Bone marrow (tissue), 2 donors: ENCODE results near the gene IPO13.
A peak's percentile ranks its signal among the peaks of the same experiment; 100 is the strongest.

Experiments used
- DNase-seq, 2 donors: peaks; one replicate each; lab custom pipeline; 2025; lab: John Stamatoyannopoulos, UW

The IPO13 gene

DNA sequence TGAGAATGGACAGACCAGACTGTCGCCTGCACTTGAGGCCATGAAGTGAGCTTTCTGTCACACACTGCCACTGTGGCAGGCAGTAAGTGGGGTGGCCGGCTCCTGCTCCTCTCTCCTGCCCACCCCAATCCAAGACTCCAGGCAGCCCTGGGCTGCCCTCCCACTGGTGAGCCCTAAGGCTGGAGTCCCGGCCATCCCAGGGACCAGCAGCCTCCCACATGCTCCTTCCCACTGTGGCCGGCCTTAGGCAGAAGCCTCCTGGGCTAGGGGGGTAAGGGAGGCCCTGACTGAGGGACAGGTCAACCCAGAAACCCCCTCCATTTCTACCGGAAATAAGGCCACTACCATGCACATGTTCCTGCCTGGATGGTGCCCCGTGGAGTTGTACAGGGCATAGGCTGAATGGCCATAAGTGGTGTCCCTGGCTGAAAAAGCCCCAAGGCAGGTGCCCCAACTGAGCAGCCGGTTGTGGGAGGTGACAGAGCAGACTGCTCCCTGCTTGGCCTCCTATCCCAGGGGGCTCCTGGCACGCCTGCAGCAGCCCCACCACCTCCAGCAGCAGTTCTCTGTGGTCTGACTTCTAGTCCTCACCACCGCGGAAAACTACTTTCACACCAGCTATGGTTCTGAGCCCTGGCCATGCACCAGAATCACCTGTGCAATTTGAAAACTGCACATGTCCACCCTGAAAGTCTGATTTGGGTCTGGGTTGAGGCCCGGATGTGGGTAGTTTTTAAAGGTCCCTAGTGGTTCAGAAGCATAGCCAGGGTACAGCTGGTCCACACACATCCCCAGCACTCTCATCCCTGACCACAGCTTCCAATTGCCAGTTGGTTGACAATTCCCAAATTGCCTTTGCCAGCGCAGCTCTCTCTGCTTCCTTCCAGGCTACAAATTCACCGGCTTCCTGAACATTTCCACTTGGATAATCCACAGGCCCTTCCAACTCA is 14.8 kb upstream of the IPO13 start:
- DNase-seq = no peak

DNA sequence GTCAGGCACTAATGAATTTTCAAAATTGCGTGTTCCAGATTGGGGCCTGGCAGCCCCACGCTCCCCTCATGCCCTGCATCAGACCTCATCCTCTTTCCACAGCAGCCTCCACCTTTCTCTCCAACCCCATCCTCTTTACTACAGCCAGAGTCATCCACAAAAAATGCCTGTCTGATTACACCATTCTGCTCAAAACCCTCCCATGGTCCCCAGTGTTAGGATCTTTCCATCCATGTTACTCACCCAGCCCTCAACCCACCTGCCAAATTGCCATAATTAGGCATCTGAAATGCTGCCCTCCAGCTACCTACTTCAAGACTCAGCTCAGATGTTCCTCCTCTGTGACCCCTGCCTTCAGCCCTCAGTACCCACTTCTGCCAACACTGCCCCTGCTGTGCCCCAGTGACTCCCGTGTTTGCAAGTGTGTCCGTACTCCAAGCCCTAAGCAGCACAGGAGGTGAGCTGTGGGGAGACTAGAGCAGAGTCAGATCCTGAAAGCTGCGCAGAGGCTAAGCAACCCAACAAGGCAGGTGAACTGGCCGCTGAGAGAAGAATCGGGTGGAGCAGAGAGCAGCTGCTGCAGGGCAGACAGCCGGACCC is 13.9 kb upstream of the IPO13 start:
- DNase-seq = no peak

DNA sequence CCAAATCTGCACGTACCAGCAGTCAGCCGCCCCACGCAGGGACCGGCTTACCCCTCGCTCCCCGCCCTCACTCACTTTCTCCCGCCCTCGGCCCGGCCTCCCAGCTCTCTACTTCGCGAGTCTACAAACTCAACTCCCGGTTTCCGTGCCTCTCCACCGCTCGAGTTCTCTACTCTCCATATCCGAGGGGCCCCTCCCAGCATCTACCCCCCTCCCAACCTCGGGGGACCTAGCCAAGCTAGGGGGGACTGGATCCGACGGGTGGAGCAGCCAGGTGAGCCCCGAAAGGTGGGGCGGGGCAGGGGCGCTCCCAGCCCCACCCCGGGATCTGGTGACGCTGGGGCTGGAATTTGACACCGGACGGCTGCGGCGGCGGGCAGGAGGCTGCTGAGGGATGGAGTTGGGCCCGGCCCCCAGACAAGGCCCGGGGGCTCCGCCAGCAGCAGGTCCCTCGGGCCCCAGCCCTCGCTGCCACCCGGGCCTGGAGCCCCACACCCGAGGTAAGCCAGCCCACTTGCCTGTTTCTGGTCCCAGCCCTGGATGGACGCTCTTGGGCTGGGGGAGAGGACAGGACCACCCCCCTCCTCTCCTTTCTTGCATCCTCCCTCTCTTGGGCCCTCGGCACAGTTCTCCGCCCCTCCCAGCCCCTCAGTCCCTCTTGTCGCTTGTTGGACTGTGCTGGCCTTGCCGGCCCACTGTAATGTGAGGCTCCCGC is 13.2 kb upstream of the IPO13 start, which contains the start of gene ARTN:
ARTN (plus strand) TSS at position 416 of the 715 bp plus-strand sequence. CDS start 1,856 bp downstream, outside the sequence.
- DNase-seq = no peak

- peak; percentile 23 to 51 for DNase-seq
Observed at GRCh38 chr1:43934101-43934985, 12.4 kb upstream of the IPO13 start.

DNA sequence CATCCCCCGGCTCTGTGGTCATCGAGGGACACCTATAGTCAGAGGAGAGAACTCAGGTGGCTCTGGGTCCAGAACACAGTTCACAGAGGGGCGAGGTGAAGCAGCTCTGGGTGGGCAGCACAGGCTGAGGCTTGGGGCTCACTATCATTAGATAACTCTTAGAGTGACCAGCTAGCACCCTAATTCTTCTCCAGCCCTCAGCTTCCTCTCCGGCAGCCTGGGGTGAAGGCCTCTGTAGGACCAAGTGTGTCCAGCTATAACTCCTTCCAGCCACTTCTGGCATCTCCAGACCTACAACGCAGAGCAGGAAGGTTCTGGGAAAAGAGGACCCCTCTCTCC is 11.8 kb upstream of the IPO13 start:
- DNase-seq = no peak

DNA sequence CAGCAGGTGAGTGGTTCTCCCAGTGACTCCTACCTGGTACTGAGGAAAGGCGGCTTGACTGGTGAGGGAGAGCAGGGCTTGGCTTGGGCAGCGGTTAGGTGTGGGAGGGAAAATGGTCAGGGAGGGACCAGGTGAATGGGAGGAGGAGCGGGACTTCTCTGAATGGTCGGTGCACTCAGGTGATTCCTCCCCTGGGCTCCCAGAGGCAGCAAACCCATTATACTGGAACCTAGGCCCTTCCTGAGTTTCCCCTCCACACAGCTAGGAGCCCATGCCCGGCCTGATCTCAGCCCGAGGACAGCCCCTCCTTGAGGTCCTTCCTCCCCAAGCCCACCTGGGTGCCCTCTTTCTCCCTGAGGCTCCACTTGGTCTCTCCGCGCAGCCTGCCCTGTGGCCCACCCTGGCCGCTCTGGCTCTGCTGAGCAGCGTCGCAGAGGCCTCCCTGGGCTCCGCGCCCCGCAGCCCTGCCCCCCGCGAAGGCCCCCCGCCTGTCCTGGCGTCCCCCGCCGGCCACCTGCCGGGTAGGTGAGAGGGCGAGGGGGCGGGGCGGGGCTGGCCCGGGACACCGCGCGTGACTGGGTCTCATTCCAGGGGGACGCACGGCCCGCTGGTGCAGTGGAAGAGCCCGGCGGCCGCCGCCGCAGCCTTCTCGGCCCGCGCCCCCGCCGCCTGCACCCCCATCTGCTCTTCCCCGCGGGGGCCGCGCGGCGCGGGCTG is 10.9 kb upstream of the IPO13 start:
- DNase-seq = no peak

GRCh38 chr1:43936431-43937151 is 10.2 kb upstream of the IPO13 start:
- DNase-seq = peak in 1 of 2 donors; percentile 6

- no peak for DNase-seq
Observed at GRCh38 chr1:43937179-43937865, 9.4 kb upstream of the IPO13 start.

- DNase-seq = no peak
Observed at GRCh38 chr1:43938383-43938782, 8.4 kb upstream of the IPO13 start.

DNA sequence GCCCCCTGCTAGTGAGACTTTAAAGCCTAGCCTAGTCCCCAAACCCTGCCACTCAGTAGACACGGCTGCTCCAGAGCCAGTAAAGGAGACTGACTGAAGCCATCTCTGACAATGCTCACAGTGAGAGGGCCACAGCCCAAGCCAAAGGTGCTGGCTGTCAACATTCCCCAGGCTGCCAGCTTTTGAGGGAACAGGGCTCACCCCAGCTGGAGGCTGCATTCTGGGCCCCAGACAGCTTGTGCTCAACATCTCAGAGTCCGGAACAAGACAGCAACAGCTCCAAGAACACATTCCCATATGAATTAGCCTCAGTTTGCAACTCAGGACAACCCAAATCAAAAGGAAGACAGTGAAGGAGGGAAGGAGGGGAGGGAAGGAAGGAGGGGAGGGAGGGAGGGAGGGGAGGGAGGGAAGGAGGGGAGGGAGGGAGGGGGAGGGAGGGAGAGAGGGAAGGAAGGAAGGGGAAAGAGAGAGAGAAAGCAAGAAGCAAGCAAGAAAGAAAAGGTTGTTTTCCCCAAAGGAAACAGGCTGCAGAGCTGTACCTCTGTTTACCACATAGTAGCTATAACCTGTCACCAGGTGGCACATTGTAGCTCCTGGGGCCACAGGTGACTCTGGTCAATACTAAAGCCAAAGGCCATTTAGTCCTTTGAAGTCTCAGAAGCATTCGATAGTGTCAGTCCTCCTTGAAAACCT is 7.7 kb upstream of the IPO13 start:
- DNase-seq = no peak

DNA sequence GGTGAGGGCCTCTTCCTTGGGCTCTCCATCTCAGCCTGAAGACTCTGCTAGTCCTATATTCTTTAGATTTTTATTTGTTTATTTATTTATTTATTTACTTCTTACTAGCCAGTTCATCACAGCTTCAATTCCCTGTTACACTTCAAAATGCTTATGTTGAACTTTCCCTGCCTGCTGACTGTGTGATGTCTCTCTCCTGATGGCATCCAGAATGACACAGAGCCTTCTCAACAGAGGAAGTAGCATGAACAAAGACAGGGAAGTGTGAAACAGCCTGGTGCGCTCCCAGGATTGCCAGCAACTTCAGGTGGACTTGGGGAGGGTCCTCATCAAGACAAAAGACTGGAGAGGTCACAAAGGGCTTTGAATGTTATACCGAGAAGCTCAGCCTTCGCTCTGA is 4.3 kb upstream of the IPO13 start:
- DNase-seq = no peak

DNA sequence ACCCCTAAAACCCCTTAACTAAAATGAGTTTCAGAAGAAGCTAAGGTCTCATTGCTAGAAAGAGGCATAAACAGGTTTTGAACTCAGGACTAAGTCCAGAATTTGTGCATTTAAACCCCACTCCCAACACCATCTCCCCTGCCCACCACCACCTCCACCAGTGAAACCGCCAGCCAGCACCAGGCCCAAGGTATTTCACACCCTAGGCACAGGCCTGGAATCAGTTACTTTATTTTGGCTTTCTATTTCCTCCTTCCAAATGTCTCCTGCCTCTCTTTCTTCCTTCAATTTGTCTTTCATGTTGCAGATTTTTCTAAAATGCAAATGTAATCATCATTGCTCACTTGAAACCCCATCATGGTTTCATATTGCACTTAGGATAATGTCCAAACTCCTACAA is 1.9 kb upstream of the IPO13 start:
- DNase-seq = no peak

DNA sequence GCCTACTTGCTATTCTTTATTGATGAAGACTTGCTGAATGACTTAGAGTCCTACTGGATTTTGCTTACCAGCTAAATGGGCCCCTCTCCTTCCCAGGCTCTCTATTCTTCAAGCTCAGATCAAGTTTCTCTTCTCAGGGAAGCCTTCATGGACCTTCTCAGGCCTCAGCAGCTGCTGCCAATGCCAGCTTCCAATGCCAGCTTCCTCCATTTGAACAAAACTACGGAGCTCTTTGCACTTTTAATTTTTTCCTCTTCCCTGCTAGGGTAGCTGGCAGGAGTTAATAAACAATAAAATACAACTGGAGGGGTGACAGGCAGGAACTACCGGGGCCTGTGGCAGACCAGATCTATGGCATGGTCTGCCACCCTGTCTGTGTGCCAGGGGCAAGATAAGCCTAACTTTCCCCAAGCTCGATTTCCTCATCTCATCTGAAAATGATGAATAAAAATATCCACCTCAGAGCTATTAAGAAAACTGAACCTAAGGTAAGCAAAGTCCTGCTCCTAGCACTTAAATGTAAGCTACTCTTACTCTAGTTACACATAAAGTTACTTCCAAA is 995 bp upstream of the IPO13 start:
- DNase-seq = no peak

- DNase-seq = no peak
Observed at GRCh38 chr1:43947061-43947873, 517 bp downstream of the IPO13 start.

DNA sequence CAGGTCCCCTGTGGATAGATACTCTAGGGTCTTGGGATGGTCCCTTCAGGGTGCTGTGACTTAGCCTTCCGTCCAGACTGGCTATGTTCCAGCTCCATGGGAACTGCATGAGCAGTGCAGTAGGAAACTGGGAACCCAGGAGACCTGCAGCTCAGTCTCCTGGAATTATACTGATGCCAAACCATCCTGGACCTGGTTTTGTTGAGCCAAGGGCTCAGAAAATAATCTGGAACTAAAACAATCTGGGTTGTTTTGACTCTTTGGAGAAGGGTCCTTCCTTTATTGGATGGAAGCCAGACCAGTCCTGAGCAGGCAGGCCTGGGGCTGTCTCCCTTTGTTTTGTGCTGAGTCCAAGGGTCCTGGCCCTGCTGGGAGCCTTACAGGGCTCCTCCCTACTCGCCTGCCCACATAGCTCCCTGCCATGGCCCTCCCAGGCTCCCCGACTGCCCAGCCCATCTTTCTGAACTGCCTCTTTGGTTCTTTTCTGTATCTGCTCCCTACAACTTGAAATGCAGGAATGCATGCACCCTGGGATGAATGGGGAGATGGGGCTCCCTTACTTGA is 1.2 kb downstream of the IPO13 start:
- DNase-seq = no peak

DNA sequence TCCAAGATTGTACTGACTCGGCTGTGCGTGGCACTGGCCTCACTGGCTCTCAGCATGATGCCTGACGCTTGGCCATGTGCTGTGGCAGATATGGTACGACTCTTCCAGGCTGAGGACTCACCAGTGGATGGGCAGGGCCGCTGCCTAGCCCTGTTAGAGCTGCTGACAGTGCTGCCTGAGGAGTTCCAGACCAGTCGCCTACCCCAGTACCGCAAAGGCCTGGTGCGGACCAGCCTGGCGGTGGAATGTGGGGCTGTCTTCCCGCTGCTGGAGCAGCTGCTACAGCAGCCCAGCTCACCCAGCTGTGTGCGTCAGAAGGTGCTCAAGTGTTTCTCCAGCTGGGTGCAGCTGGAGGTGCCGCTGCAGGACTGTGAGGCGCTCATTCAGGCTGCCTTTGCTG is 2.9 kb downstream of the IPO13 start:
- DNase-seq = no peak
